Measurements from ENCODE around the gene SLC18A2. TPM values are rescaled to one million over a fixed set of nuclear protein-coding genes. Genes with fewer than 3 reads are reported as not detected.

SLC18A2 gene
- polyA plus RNA-seq, 2 of the 4 experiments (the other 2 are of a cell fraction), result 0.03 to 0.09 TPM

DNA sequence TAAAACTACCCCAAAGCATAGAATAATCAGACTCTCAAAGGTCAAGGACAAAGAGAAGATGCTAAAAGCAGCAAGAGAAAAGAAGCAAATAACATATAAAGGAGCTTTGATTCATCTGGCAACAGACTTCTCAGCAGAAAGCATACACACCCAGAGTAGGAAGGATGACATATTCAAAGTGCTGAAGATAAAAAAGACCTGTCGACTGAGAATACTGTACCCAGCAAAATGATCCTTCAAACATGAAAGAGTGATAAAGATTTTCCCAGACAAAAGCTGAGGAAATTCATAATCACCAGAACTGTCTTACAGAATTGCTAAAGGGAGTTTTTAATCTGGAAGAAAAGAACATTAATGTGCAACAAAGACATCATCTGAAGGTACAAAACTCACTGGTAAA, 28.7 kb upstream of the SLC18A2 start:
- TF ChIP-seq FOSL2 (IDR thresholded peaks at IDR 0.05), result no peak
- TF ChIP-seq FOSL2 (CRISPR knock-in tag; IDR thresholded peaks at IDR 0.05), result no peak
- TF ChIP-seq ZFP36 (IDR thresholded peaks at IDR 0.05; ENCODE audit: borderline replicate concordance, partially characterized antibody), result no peak
- TF ChIP-seq HES2 (IDR thresholded peaks at IDR 0.05), result no peak
- TF ChIP-seq CBX2 (IDR thresholded peaks at IDR 0.05; ENCODE audit: borderline replicate concordance, low read depth), result no peak
- FAIRE-seq (no peak), ATAC-seq (no peak), DNase-seq (ENCODE audit: low read depth in 1 of 2, low spot score in 1 of 2) (no peak)
- no peak overlapping the region for H3K4me3 ChIP-seq
- H3K27ac ChIP-seq, result no peak overlapping the region
- H3K4me2 ChIP-seq, result no peak overlapping the region
- 31% methylated on average over 1 of the region's 1 CpG for WGBS (ENCODE audit: missing lambda C conversion rate)
- ChIA-PET CTCF (interaction anchor here (1.8 kb wide), 1 partner anchor 9 kb away, joined by 4 read pairs; no protein-coding TSS in a partner anchor), POLR2A (no interaction called here)
- H3K9me3 ChIP-seq, result peaks cover 22% of the 10 kb centered on the region
- H3K4me1 ChIP-seq, result peaks cover 14% of the 10 kb centered on the region

- CTCF ChIA-PET, result interaction anchor here (0.6 to 7.3 kb wide), 4 partner anchors 12 to 191 kb away, joined by 3 to 221 read pairs (median 54); partner anchors contain the start of gene KCNK18
- POLR2A ChIA-PET, result no interaction called here
- no peak for TF ChIP-seq HOXA7 (CRISPR knock-in tag; IDR thresholded peaks at IDR 0.05)
- TF ChIP-seq RARB (CRISPR knock-in tag; IDR thresholded peaks at IDR 0.05), result no peak
- no peak for TF ChIP-seq POLR2AphosphoS2 (conservative IDR thresholded peaks at IDR 0.05; ENCODE audit: low read length)
- TF ChIP-seq ZC3H11A (IDR thresholded peaks at IDR 0.05), result no peak
- TF ChIP-seq ATOH8 (CRISPR knock-in tag; IDR thresholded peaks at IDR 0.05; ENCODE audit: low read depth), result no peak
- TF ChIP-seq TP53 (CRISPR knock-in tag; IDR thresholded peaks at IDR 0.05), result no peak
- TF ChIP-seq, protein P1, sequence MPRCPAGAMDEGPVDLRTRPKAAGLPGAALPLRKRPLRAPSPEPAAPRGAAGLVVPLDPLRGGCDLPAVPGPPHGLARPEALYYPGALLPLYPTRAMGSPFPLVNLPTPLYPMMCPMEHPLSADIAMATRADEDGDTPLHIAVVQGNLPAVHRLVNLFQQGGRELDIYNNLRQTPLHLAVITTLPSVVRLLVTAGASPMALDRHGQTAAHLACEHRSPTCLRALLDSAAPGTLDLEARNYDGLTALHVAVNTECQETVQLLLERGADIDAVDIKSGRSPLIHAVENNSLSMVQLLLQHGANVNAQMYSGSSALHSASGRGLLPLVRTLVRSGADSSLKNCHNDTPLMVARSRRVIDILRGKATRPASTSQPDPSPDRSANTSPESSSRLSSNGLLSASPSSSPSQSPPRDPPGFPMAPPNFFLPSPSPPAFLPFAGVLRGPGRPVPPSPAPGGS (IDR thresholded peaks at IDR 0.05), result no peak
- no peak for TF ChIP-seq GATA3 (IDR thresholded peaks at IDR 0.05; ENCODE audit: borderline replicate concordance)
- TF ChIP-seq PHF8 (IDR thresholded peaks at IDR 0.05; ENCODE audit: borderline replicate concordance, low read depth), result no peak
- TF ChIP-seq POLR2A (IDR thresholded peaks at IDR 0.05; ENCODE audit: low read length), result no peak
- no peak for TF ChIP-seq KDM5A (IDR thresholded peaks at IDR 0.05)
- TF ChIP-seq TFCP2L1 (CRISPR knock-in tag; IDR thresholded peaks at IDR 0.05), result no peak
- TF ChIP-seq, protein P2, sequence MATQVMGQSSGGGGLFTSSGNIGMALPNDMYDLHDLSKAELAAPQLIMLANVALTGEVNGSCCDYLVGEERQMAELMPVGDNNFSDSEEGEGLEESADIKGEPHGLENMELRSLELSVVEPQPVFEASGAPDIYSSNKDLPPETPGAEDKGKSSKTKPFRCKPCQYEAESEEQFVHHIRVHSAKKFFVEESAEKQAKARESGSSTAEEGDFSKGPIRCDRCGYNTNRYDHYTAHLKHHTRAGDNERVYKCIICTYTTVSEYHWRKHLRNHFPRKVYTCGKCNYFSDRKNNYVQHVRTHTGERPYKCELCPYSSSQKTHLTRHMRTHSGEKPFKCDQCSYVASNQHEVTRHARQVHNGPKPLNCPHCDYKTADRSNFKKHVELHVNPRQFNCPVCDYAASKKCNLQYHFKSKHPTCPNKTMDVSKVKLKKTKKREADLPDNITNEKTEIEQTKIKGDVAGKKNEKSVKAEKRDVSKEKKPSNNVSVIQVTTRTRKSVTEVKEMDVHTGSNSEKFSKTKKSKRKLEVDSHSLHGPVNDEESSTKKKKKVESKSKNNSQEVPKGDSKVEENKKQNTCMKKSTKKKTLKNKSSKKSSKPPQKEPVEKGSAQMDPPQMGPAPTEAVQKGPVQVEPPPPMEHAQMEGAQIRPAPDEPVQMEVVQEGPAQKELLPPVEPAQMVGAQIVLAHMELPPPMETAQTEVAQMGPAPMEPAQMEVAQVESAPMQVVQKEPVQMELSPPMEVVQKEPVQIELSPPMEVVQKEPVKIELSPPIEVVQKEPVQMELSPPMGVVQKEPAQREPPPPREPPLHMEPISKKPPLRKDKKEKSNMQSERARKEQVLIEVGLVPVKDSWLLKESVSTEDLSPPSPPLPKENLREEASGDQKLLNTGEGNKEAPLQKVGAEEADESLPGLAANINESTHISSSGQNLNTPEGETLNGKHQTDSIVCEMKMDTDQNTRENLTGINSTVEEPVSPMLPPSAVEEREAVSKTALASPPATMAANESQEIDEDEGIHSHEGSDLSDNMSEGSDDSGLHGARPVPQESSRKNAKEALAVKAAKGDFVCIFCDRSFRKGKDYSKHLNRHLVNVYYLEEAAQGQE (IDR thresholded peaks at IDR 0.05), result no peak
- no peak for TF ChIP-seq FOXS1 (CRISPR knock-in tag; IDR thresholded peaks at IDR 0.05)
- TF ChIP-seq EP300 (IDR thresholded peaks at IDR 0.05), result no peak
- no peak for TF ChIP-seq CEBPB (IDR thresholded peaks at IDR 0.05)
- TF ChIP-seq SMC3 (IDR thresholded peaks at IDR 0.05), result no peak
- no peak for TF ChIP-seq JUN (IDR thresholded peaks at IDR 0.05)
- H3K4me1 ChIP-seq, result peaks cover 21% of the 10 kb centered on the region
- FAIRE-seq, result no peak
- no peak overlapping the region for H3K4me3 ChIP-seq
- ATAC-seq, result no peak
- DNase-seq (ENCODE audit: low read depth in 1 of 2, low spot score in 1 of 2), result peak; percentile 31 to 44
- peaks cover 22% of the 10 kb centered on the region for H3K9me3 ChIP-seq
- WGBS (ENCODE audit: missing lambda C conversion rate), result 14% methylated on average over 1 of the region's 1 CpG
- peak overlapping the region; percentile 46 for H3K4me2 ChIP-seq
- no peak overlapping the region for H3K27ac ChIP-seq
Measured at GRCh38 chr10:117214401-117214800, 26.5 kb upstream of the SLC18A2 start.

Measured in A549 (cell line).